ENCODE measurements around the gene ACVR2A.

The ACVR2A gene

DNA sequence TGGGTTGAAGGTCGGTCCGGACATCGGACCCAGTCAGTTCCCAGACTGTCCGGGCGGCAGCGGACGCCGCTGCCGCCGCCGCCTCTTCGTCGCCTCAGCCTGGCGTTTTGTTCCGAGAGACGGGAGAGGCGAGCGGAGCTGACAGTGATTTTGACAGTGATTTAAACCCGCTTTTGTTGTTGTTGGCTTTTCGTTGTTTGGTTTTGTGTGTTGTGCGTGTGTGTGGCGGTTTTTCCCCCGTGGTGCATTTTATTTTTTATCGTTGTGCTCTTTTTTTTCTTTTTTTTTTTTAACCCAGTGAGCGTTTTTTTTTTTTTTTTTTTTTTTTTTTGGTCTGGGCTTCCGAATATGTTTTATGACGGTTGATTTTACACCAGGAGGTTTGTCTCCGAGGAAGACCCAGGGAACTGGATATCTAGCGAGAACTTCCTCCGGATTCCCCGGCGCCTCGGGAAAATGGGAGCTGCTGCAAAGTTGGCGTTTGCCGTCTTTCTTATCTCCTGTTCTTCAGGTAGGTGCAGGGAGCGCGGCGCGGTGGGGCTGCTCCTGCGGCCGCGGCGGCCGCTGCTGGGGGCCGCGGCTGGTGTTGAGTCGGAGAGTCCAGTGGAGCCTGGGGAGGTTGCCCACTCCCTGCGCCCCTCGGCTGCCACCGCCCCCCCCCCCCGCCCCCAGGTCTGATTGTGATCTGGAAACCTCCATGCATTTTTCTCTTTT, at the start of gene ACVR2A:
ACVR2A (plus strand) TSS at position 333 of the 714 bp plus-strand sequence; CDS start at position 457, 124 bp downstream.
- no peaks in the 10 kb centered on the region for H3K36me3 ChIP-seq (ENCODE audit: control insufficient read depth, low read depth, low read length)
- H3K4me1 ChIP-seq (ENCODE audit: control insufficient read depth, low read depth, low read length), result peaks cover 13% of the 10 kb centered on the region
- H3K4me3 ChIP-seq (ENCODE audit: low read length), result peak within 1 kb of the TSS; percentile 83
- H3K9me3 ChIP-seq (ENCODE audit: control insufficient read depth, low read depth, low read length), result no peaks in the 10 kb centered on the region
- peak within 1 kb of the TSS; percentile 91 for H3K9ac ChIP-seq (ENCODE audit: low read length)
- H3K27ac ChIP-seq (ENCODE audit: low read length), result peak within 1 kb of the TSS; percentile 38
- H3K27me3 ChIP-seq (ENCODE audit: control insufficient read depth, insufficient read depth, low read length), result no peaks in the 10 kb centered on the region

DNA sequence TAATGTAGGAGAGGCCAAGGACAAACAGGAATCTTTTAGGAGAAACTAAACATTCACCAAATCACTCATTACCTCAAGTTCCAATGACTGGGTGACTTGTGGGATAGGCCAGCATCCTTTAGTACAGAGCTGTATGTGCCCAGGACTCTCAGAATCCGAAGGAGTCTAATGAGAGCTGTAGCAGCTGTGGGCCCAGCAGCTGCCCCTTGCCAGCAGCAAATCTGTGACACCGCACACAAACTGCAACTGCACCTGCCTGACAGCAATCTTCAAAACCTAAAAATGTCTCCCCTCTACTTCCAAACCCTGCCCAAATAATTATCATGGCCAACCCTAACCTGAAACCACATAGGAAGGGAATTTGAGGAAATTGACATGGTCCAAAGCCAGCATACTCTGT, 44.5 kb upstream of the ACVR2A start:
- Histone ChIP-seq H3K4me3 (ENCODE audit: low read length) (no peak overlapping the region), H3K9ac (ENCODE audit: low read length) (no peak overlapping the region), H3K9me3 (ENCODE audit: control insufficient read depth, low read depth, low read length) (no peaks in the 10 kb centered on the region), H3K27me3 (ENCODE audit: control insufficient read depth, insufficient read depth, low read length) (no peaks in the 10 kb centered on the region), H3K4me1 (ENCODE audit: control insufficient read depth, low read depth, low read length) (peaks cover 4% of the 10 kb centered on the region), H3K36me3 (ENCODE audit: control insufficient read depth, low read depth, low read length) (no peaks in the 10 kb centered on the region), H3K27ac (ENCODE audit: low read length) (no peak overlapping the region)

DNA sequence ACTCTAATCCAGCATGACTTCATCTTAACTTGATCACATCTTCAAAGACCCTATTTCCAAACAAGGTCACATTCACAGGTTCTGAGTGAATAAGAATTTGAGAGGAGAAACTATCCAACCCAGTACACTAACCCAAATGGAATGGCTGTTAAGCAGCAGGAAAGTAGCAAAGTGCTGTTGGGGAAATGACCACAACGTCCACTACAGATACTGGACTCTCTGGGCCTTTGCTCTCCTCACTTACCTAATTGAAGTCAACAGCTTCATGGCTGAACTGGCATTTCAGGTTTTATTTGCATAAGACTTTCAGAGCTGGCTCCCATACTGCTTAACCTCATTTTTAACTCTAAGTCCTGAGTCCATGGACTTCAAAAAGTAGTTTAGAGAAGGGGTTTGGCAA, 38.0 kb upstream of the ACVR2A start:
- H3K36me3 ChIP-seq (ENCODE audit: control insufficient read depth, low read depth, low read length), result no peaks in the 10 kb centered on the region
- no peak overlapping the region for H3K9ac ChIP-seq (ENCODE audit: low read length)
- H3K4me3 ChIP-seq (ENCODE audit: low read length), result no peak overlapping the region
- no peaks in the 10 kb centered on the region for H3K9me3 ChIP-seq (ENCODE audit: control insufficient read depth, low read depth, low read length)
- H3K27ac ChIP-seq (ENCODE audit: low read length), result no peak overlapping the region
- no peaks in the 10 kb centered on the region for H3K27me3 ChIP-seq (ENCODE audit: control insufficient read depth, insufficient read depth, low read length)
- H3K4me1 ChIP-seq (ENCODE audit: control insufficient read depth, low read depth, low read length), result no peaks in the 10 kb centered on the region

DNA sequence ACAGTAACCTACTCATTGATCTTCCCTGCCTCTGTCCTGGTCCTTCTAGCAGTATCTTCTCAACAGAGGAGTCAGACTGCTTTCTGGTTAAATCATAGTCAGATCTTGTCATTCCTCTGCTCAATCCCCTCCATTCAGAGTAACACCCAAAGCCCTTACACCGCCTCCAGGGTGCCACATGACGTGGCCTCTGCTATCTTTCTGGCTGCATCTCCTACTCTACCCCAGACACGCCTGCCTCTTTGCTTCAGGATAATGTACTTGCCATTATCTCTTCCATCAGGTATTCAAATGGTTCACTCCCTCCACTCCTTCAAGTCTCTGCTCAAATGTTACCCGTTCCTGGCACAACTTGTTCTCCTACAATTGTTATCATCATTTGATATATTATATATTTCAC, 36.3 kb upstream of the ACVR2A start:
- Histone ChIP-seq H3K4me1 (ENCODE audit: control insufficient read depth, low read depth, low read length) (no peaks in the 10 kb centered on the region), H3K4me3 (ENCODE audit: low read length) (no peak overlapping the region), H3K9me3 (ENCODE audit: control insufficient read depth, low read depth, low read length) (no peaks in the 10 kb centered on the region), H3K27ac (ENCODE audit: low read length) (no peak overlapping the region), H3K9ac (ENCODE audit: low read length) (no peak overlapping the region), H3K36me3 (ENCODE audit: control insufficient read depth, low read depth, low read length) (no peaks in the 10 kb centered on the region), H3K27me3 (ENCODE audit: control insufficient read depth, insufficient read depth, low read length) (no peaks in the 10 kb centered on the region)

DNA sequence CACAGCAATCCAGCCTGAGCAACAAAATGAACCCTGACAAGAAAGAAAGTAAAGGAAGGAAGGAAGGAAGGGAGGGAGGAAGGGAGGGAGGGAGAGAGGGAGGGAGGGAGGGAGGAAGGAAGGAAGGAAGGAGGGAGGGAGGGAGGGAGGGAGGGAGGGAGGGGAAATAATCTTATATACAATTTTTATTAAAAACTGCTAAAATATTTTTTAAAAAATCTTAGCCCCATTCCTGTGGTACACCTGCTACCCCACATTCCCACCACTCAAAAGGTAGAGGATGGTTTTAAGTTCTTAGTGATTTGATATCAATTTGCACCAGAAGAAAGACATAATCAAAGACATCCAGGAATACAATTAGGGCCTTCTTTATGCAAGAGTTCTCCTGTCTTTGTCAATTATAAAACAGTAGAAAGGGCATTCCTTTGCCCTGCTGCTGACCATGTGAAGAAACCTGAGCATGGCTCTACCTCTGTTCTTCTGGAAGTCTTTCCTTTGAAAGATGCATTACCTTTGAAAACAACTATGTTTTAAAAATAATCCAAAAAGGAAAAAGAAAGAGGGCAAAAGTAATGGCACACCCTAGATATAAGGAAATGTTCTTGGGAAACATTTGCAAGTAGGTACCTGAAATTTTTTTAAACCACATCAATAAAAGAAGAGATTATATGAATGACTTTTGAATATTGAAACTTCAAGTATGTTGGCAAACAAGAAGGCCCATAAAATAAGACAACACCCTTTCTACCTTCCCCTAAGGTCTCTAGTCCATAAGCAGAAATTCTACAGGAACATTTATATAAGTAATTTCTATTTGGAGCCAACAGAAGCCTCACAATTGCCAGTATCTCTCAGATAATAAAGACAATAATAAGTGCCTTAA, 33.7 kb upstream of the ACVR2A start:
- Histone ChIP-seq H3K4me3 (ENCODE audit: low read length) (no peak overlapping the region), H3K27me3 (ENCODE audit: control insufficient read depth, insufficient read depth, low read length) (no peaks in the 10 kb centered on the region), H3K36me3 (ENCODE audit: control insufficient read depth, low read depth, low read length) (no peaks in the 10 kb centered on the region), H3K9ac (ENCODE audit: low read length) (no peak overlapping the region), H3K9me3 (ENCODE audit: control insufficient read depth, low read depth, low read length) (no peaks in the 10 kb centered on the region), H3K27ac (ENCODE audit: low read length) (no peak overlapping the region), H3K4me1 (ENCODE audit: control insufficient read depth, low read depth, low read length) (no peaks in the 10 kb centered on the region)

DNA sequence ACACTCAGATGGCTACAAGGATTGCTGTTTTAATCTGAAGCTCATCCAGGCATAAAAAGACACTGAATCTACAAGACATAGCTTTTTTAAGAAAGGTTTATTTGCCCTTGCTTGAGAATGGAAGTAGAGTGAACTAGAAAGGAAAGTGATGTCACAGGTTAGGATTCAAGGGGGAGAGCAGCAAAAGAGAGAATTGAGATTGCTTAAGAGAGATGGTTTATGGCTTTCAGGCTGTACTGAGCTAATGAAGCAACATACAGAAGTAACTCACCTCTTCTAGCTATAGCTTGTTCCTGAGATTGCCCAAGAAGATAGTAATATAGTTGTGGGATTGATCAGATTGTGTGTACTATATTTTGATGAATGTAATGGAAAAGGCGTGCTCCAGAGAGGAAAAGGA, 26.1 kb upstream of the ACVR2A start:
- no peaks in the 10 kb centered on the region for H3K36me3 ChIP-seq (ENCODE audit: control insufficient read depth, low read depth, low read length)
- no peaks in the 10 kb centered on the region for H3K27me3 ChIP-seq (ENCODE audit: control insufficient read depth, insufficient read depth, low read length)

DNA sequence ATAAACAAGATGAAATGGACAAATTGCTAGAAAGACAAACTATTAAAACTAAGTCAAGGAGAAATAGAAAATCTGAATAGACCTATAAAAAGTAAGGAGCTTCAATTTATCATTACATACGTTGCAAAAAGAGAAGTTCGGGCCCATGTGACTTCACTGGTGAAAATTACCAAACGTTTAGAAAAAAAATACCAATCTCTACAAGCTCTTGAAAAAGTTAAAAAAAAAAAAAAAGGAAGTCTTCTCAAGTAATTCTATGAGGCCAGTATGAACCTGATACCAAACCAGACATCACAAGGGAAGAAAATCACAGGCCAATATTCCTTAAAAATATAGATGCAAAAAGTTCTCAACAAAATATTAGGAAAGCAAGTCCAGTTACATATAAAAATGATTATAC, 20.2 kb upstream of the ACVR2A start:
- Histone ChIP-seq H3K36me3 (ENCODE audit: control insufficient read depth, low read depth, low read length) (no peaks in the 10 kb centered on the region), H3K27ac (ENCODE audit: low read length) (no peak overlapping the region), H3K4me3 (ENCODE audit: low read length) (no peak overlapping the region), H3K27me3 (ENCODE audit: control insufficient read depth, insufficient read depth, low read length) (no peaks in the 10 kb centered on the region), H3K9ac (ENCODE audit: low read length) (no peak overlapping the region), H3K4me1 (ENCODE audit: control insufficient read depth, low read depth, low read length) (no peaks in the 10 kb centered on the region), H3K9me3 (ENCODE audit: control insufficient read depth, low read depth, low read length) (no peaks in the 10 kb centered on the region)

More for the DNA sequence above, 26.1 kb upstream of the ACVR2A start:
- Histone ChIP-seq H3K9ac (ENCODE audit: low read length) (no peak overlapping the region), H3K27ac (ENCODE audit: low read length) (no peak overlapping the region), H3K4me3 (ENCODE audit: low read length) (no peak overlapping the region), H3K4me1 (ENCODE audit: control insufficient read depth, low read depth, low read length) (no peaks in the 10 kb centered on the region), H3K9me3 (ENCODE audit: control insufficient read depth, low read depth, low read length) (no peaks in the 10 kb centered on the region)

DNA sequence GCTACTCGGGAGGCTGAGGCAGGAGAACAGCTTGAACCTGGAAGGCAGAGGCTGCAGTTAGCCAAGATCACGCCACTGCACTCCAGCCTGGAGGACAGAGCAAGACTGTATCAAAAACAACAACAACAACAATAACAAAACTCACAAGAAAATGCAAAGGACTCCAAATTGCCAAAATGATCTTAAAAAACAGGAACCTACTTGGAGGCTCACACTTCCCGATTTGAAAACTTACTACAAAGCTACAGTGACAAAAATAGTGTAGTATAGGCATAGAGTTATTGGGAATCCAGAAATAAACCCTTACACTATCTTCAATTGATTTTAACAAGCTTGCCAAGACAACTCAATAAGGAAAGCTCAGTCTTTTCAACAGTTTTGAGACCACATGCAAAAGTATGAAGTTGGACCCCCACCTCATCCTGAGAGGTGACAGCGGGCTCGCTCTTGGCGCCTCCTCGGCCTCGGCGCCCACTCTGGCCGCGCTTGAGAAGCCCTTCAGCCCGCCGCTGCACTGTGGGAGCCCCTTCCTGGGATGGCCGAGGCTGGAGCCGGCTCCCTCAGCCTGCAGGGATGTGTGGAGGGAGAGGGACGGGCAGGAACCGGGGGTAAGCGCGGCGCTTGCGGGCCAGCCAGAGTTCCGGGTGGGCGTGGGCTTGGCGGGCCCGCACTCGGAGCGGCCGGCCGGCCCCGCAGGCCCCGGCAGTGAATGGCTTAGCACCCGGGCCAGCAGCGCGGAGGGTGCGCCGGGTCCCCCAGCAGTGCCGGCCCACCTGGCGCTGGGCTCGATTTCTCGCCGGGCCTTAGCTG, 18.3 kb upstream of the ACVR2A start:
- no peak overlapping the region for H3K9ac ChIP-seq (ENCODE audit: low read length)
- no peaks in the 10 kb centered on the region for H3K9me3 ChIP-seq (ENCODE audit: control insufficient read depth, low read depth, low read length)

DNA sequence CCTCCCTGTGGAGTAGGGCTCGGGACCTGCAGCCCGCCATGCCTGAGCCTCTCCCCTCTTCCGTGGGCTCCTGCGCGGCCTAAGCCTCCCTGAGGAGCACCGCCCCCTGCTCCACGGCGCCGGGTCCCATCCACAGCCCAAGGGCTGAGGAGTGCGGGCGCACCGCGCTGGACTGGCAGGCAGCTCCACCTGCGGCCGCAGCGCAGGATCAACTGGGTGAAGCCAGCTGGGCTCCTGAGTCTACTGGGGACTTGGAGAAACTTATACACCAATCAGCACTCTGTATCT, 17.8 kb upstream of the ACVR2A start:
- H3K4me1 ChIP-seq (ENCODE audit: control insufficient read depth, low read depth, low read length), result no peaks in the 10 kb centered on the region
- H3K4me3 ChIP-seq (ENCODE audit: low read length), result no peak overlapping the region
- H3K27me3 ChIP-seq (ENCODE audit: control insufficient read depth, insufficient read depth, low read length), result no peaks in the 10 kb centered on the region
- H3K36me3 ChIP-seq (ENCODE audit: control insufficient read depth, low read depth, low read length), result no peaks in the 10 kb centered on the region
- no peak overlapping the region for H3K27ac ChIP-seq (ENCODE audit: low read length)
- no peaks in the 10 kb centered on the region for H3K9me3 ChIP-seq (ENCODE audit: control insufficient read depth, low read depth, low read length)
- no peak overlapping the region for H3K9ac ChIP-seq (ENCODE audit: low read length)

More for the DNA sequence above, 18.3 kb upstream of the ACVR2A start:
- no peaks in the 10 kb centered on the region for H3K36me3 ChIP-seq (ENCODE audit: control insufficient read depth, low read depth, low read length)
- H3K27me3 ChIP-seq (ENCODE audit: control insufficient read depth, insufficient read depth, low read length), result no peaks in the 10 kb centered on the region
- H3K4me1 ChIP-seq (ENCODE audit: control insufficient read depth, low read depth, low read length), result no peaks in the 10 kb centered on the region
- no peak overlapping the region for H3K27ac ChIP-seq (ENCODE audit: low read length)
- no peak overlapping the region for H3K4me3 ChIP-seq (ENCODE audit: low read length)

DNA sequence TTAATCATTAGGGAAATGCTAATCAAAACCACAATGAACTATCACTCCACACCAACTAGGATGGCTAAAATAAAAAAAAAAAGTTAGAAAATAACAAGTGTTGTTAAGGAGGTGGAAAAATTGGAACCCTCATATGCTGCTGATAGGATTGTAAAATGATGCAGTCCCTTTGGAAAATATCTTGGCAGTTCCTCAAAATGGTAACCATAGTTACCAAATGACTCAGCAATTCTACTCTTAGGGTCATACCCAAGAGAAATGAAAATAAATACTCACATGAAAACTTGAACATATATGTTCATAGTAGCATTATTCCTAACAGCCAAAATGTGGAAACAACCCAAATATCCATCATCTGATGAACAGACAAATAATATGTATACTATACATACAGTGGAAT, 15.7 kb upstream of the ACVR2A start:
- H3K9me3 ChIP-seq (ENCODE audit: control insufficient read depth, low read depth, low read length), result no peaks in the 10 kb centered on the region
- no peak overlapping the region for H3K4me3 ChIP-seq (ENCODE audit: low read length)
- H3K4me1 ChIP-seq (ENCODE audit: control insufficient read depth, low read depth, low read length), result no peaks in the 10 kb centered on the region

DNA sequence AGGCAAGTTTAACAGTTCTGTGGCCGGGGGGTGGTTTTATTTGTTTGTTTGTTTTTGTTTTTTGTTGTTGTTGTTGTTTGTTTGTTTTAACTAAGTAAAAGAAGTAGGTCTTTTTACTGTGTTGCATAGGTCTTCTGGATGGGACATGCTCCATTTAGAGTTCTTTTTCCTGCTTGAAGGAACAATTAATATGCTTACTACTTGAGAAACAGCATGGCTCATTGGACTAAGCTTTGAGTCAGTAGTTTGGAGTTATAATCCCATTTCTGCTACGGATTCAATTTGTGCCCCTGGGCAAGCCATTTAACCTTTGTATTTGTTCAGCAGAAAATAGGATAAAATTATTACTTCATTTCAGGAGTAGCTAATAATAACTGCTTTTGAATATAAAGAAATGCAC, 8.7 kb upstream of the ACVR2A start:
- no peaks in the 10 kb centered on the region for H3K4me1 ChIP-seq (ENCODE audit: control insufficient read depth, low read depth, low read length)

More for the DNA sequence above, 15.7 kb upstream of the ACVR2A start:
- no peaks in the 10 kb centered on the region for H3K27me3 ChIP-seq (ENCODE audit: control insufficient read depth, insufficient read depth, low read length)
- no peak overlapping the region for H3K9ac ChIP-seq (ENCODE audit: low read length)
- H3K27ac ChIP-seq (ENCODE audit: low read length), result no peak overlapping the region
- no peaks in the 10 kb centered on the region for H3K36me3 ChIP-seq (ENCODE audit: control insufficient read depth, low read depth, low read length)

More for the DNA sequence above, 8.7 kb upstream of the ACVR2A start:
- H3K9ac ChIP-seq (ENCODE audit: low read length), result no peak overlapping the region
- H3K4me3 ChIP-seq (ENCODE audit: low read length), result no peak overlapping the region
- no peak overlapping the region for H3K27ac ChIP-seq (ENCODE audit: low read length)
- H3K27me3 ChIP-seq (ENCODE audit: control insufficient read depth, insufficient read depth, low read length), result no peaks in the 10 kb centered on the region
- no peaks in the 10 kb centered on the region for H3K9me3 ChIP-seq (ENCODE audit: control insufficient read depth, low read depth, low read length)
- H3K36me3 ChIP-seq (ENCODE audit: control insufficient read depth, low read depth, low read length), result no peaks in the 10 kb centered on the region

Measured in iPS-18a (cell line).